OCI-LY7 (cell line): ENCODE measurements around the gene NLGN1.

Experiments used
- CTCF ChIP-seq: fragments of 200-600 bp; sonication (generic); conservative IDR thresholded peaks from 2 replicates; pipeline ENCODE4 v1.5.1; 2014; ENCODE audit warnings: mild to moderate bottlenecking, antibody characterized with exemption, low read length, moderate library complexity, mixed read lengths
- EZH2phosphoT487 ChIP-seq: fragments of 200-600 bp; sonication (generic); IDR thresholded peaks from 2 replicates; pipeline ENCODE4 v1.6.1; 2018; ENCODE audit warnings: low read depth, borderline replicate concordance, mild to moderate bottlenecking, mixed run types, antibody characterized with exemption, low read length, moderate library complexity, mixed read lengths

- TF ChIP-seq CTCF (no peak), EZH2phosphoT487 (no peak)
Observed at GRCh38 chr3:174302746-174303315, 905.3 kb downstream of the NLGN1 start.
